SK-N-SH treated with all-trans-retinoic acid at 6 μM for 48 hours (cell line): Measurements from ENCODE around the gene TFDP1.

Experiments
- ATAC-seq: fragments of 200-7000 bp; cut with Tn5 transposase; 3 replicates; pipeline ENCODE4 v1.9.1; 2020; ENCODE audit warnings: mild to moderate bottlenecking, moderate library complexity
- ARNTL ChIP-seq: fragments of 450-650 bp; formaldehyde crosslinking; IDR thresholded peaks from 2 replicates; pipeline ENCODE4 v1.5.0; 2020; ENCODE audit warnings: low read depth, mild to moderate bottlenecking, moderate library complexity, borderline replicate concordance
- BACH2 ChIP-seq: fragments of 250-450 bp; sonication (Bioruptor Pico); IDR thresholded peaks from 2 replicates; pipeline ENCODE4 v1.9.0; 2021; ENCODE audit warnings: mild to moderate bottlenecking, borderline replicate concordance
- CSDC2 ChIP-seq: fragments of 250-450 bp; sonication (Bioruptor Pico); IDR thresholded peaks from 2 replicates; pipeline ENCODE4 v1.5.0; 2020; ENCODE audit warnings: mild to moderate bottlenecking, moderate library complexity
- ISL1 ChIP-seq: fragments of 250-450 bp; sonication (Bioruptor Pico); IDR thresholded peaks from 2 replicates; pipeline ENCODE4 v2.1.2; 2022; ENCODE audit warnings: mild to moderate bottlenecking, moderate library complexity
- OSR1 ChIP-seq: fragments of 250-450 bp; sonication (Bioruptor Pico); IDR thresholded peaks from 2 replicates; pipeline ENCODE4 v1.8.0; 2022; ENCODE audit warnings: moderate library complexity, mild to moderate bottlenecking, inconsistent platforms
- PATZ1 ChIP-seq: fragments of 250-450 bp; sonication (Bioruptor Pico); IDR thresholded peaks from 2 replicates; pipeline ENCODE4 v1.8.0; 2020; ENCODE audit warnings: mild to moderate bottlenecking, moderate library complexity, borderline replicate concordance
- POU6F1 ChIP-seq: fragments of 250-450 bp; sonication (Bioruptor Pico); IDR thresholded peaks from 2 replicates; pipeline ENCODE4 v1.8.0; 2021; ENCODE audit warnings: low read depth, mild to moderate bottlenecking, moderate library complexity, borderline replicate concordance
- RARB ChIP-seq: fragments of 250-450 bp; sonication (Bioruptor Pico); IDR thresholded peaks from 2 replicates; pipeline ENCODE4 v1.8.0; 2021; ENCODE audit warnings: mild to moderate bottlenecking, moderate library complexity
- SNAI2 ChIP-seq: fragments of 250-450 bp; sonication (Bioruptor Pico); IDR thresholded peaks from 2 replicates; pipeline ENCODE4 v1.5.0; 2020; ENCODE audit warnings: mild to moderate bottlenecking, moderate library complexity
- TCF4 ChIP-seq: fragments of 250-450 bp; sonication (Bioruptor Pico); IDR thresholded peaks from 2 replicates; pipeline ENCODE4 v1.8.0; 2021; ENCODE audit warnings: mild to moderate bottlenecking, moderate library complexity, borderline replicate concordance
- TOX ChIP-seq: fragments of 250-450 bp; sonication (Bioruptor Pico); IDR thresholded peaks from 2 replicates; pipeline ENCODE4 v1.8.0; 2021; ENCODE audit warnings: mild to moderate bottlenecking, moderate library complexity, borderline replicate concordance
- TSHZ2 ChIP-seq: fragments of 250-450 bp; sonication (Bioruptor Pico); IDR thresholded peaks from 2 replicates; pipeline ENCODE4 v1.5.0; 2020; ENCODE audit warnings: mild to moderate bottlenecking, moderate library complexity
- ZC3H10 ChIP-seq: fragments of 250-450 bp; sonication (Bioruptor Pico); IDR thresholded peaks from 2 replicates; pipeline ENCODE4 v1.5.1; 2021; ENCODE audit warnings: mild to moderate bottlenecking, moderate library complexity
- ZFP3 ChIP-seq: fragments of 250-450 bp; sonication (Bioruptor Pico); IDR thresholded peaks from 2 replicates; pipeline ENCODE4 v1.5.0; 2020; ENCODE audit warnings: mild to moderate bottlenecking, moderate library complexity
- ZFP30 ChIP-seq: fragments of 450-650 bp; formaldehyde crosslinking; IDR thresholded peaks from 2 replicates; pipeline ENCODE4 v1.5.0; 2022; ENCODE audit warnings: mild to moderate bottlenecking, moderate library complexity
- ZNF565 ChIP-seq: fragments of 450-650 bp; formaldehyde crosslinking; conservative IDR thresholded peaks from 2 replicates; pipeline ENCODE4 v1.5.0; 2020; ENCODE audit warnings: low read depth, mild to moderate bottlenecking, moderate library complexity
- ZNF70 ChIP-seq: fragments of 450-650 bp; formaldehyde crosslinking; IDR thresholded peaks from 2 replicates; pipeline ENCODE4 v1.5.0; 2020; ENCODE audit warnings: mild to moderate bottlenecking, moderate library complexity
- ZNF8 ChIP-seq: fragments of 450-650 bp; formaldehyde crosslinking; IDR thresholded peaks from 2 replicates; pipeline ENCODE4 v1.5.0; 2020; ENCODE audit warnings: mild to moderate bottlenecking, moderate library complexity
- TF ChIP-seq, protein P1 (sequence below): fragments of 250-450 bp; sonication (Bioruptor Pico); IDR thresholded peaks from 2 replicates; pipeline ENCODE4 v1.5.1; 2020; ENCODE audit warnings: low read depth, mild to moderate bottlenecking, moderate library complexity
- TF ChIP-seq, protein P2 (sequence below): fragments of 250-450 bp; sonication (Bioruptor Pico); IDR thresholded peaks from 2 replicates; pipeline ENCODE4 v1.5.1; 2021; ENCODE audit warnings: mild to moderate bottlenecking, moderate library complexity

The TFDP1 gene

GRCh38 chr13:113565526-113566226, 18.9 kb upstream of the TFDP1 start:
- ATAC-seq, result no peak
- TF ChIP-seq ZNF565 (CRISPR knock-in tag) (no peak), CSDC2 (CRISPR knock-in tag) (no peak), TOX (CRISPR knock-in tag) (no peak), OSR1 (CRISPR knock-in tag) (no peak), TCF4 (CRISPR knock-in tag) (no peak), RARB (CRISPR knock-in tag) (no peak), ISL1 (no peak), ZNF8 (CRISPR knock-in tag) (no peak)
- TF ChIP-seq, protein P1, sequence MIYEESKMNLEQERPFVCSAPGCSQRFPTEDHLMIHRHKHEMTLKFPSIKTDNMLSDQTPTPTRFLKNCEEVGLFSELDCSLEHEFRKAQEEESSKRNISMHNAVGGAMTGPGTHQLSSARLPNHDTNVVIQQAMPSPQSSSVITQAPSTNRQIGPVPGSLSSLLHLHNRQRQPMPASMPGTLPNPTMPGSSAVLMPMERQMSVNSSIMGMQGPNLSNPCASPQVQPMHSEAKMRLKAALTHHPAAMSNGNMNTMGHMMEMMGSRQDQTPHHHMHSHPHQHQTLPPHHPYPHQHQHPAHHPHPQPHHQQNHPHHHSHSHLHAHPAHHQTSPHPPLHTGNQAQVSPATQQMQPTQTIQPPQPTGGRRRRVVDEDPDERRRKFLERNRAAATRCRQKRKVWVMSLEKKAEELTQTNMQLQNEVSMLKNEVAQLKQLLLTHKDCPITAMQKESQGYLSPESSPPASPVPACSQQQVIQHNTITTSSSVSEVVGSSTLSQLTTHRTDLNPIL (CRISPR knock-in tag), result no peak

- TF ChIP-seq CSDC2 (CRISPR knock-in tag), result no peak
- no peak for TF ChIP-seq ARNTL (CRISPR knock-in tag)
- no peak for TF ChIP-seq TSHZ2 (CRISPR knock-in tag)
- no peak for TF ChIP-seq PATZ1 (CRISPR knock-in tag)
- TF ChIP-seq ZC3H10 (CRISPR knock-in tag), result no peak
- TF ChIP-seq, protein P1 (CRISPR knock-in tag), result no peak
- no peak for ATAC-seq
Observed at GRCh38 chr13:113566227-113566561, 18.4 kb upstream of the TFDP1 start.

DNA sequence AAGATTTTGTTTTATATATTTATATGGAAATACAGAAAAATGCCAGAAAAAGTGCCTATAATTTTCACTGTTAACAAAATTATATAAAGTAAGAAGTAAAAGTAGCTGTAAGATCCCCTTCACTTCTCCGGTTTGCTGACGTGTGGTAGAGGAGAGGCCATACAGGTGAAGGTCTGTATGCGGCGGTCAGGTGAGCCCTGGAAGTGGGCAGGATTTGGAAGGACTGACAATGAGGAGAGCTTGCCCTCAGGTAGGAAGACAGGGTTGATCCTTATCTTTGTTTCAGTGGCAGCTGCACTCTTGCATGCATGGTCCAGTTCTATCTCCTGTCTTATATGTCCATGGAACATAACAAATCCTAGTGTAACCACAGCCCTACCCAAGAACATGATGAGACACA, 16.9 kb upstream of the TFDP1 start:
- ATAC-seq, result no peak

More for the DNA sequence above, 16.9 kb upstream of the TFDP1 start:
- TF ChIP-seq, protein P2, sequence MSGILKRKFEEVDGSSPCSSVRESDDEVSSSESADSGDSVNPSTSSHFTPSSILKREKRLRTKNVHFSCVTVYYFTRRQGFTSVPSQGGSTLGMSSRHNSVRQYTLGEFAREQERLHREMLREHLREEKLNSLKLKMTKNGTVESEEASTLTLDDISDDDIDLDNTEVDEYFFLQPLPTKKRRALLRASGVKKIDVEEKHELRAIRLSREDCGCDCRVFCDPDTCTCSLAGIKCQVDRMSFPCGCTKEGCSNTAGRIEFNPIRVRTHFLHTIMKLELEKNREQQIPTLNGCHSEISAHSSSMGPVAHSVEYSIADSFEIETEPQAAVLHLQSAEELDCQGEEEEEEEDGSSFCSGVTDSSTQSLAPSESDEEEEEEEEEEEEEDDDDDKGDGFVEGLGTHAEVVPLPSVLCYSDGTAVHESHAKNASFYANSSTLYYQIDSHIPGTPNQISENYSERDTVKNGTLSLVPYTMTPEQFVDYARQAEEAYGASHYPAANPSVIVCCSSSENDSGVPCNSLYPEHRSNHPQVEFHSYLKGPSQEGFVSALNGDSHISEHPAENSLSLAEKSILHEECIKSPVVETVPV, result no peak
- no peak for TF ChIP-seq RARB (CRISPR knock-in tag)
- TF ChIP-seq ARNTL (CRISPR knock-in tag), result no peak
- TF ChIP-seq TOX (CRISPR knock-in tag), result no peak
- no peak for TF ChIP-seq ZC3H10 (CRISPR knock-in tag)
- no peak for TF ChIP-seq CSDC2 (CRISPR knock-in tag)
- TF ChIP-seq BACH2 (CRISPR knock-in tag), result no peak
- TF ChIP-seq ZNF8 (CRISPR knock-in tag), result no peak
- TF ChIP-seq ZFP30 (CRISPR knock-in tag), result no peak
- no peak for TF ChIP-seq POU6F1 (CRISPR knock-in tag)
- TF ChIP-seq ZNF70 (CRISPR knock-in tag), result no peak
- no peak for TF ChIP-seq TSHZ2 (CRISPR knock-in tag)
- no peak for TF ChIP-seq ZFP3 (CRISPR knock-in tag)
- TF ChIP-seq SNAI2 (CRISPR knock-in tag), result no peak
